Peyer's patch (tissue), 4 donors: ENCODE results near the gene VWA7. TPM values are rescaled to one million over a fixed set of nuclear protein-coding genes. Genes with fewer than 3 reads are reported as not detected.
"Not testable (repeated sequence)": the region's sequence is repeated elsewhere in the genome, so short reads cannot be mapped to it uniquely, and the experiment has no call there.

Source experiments
- DNase-seq, 3 donors: peaks; one replicate each; pipeline ENCODE4 v3.0.0-alpha.2; 2017 to 2019
- H3K27ac ChIP-seq, 4 donors: fragments of 200-600 bp; sonication (generic); one replicate each; pipeline ENCODE4 v1.5.1; 2016 to 2019
- H3K27me3 ChIP-seq, 2 donors: fragments of 200-600 bp; sonication (generic); one replicate each; pipeline ENCODE4 v1.5.1; 2019
- H3K36me3 ChIP-seq, 3 donors: fragments of 200-600 bp; sonication (generic); one replicate each; pipeline ENCODE4 v1.5.1; 2016 to 2019
- H3K4me1 ChIP-seq, 4 donors: fragments of 200-600 bp; sonication (generic); one replicate each; pipeline ENCODE4 v1.5.1; 2016 to 2019
- H3K4me3 ChIP-seq, 4 donors: fragments of 200-600 bp; sonication (generic); 1 replicate in 3 of 4; 2 replicates in 1 of 4; pipeline ENCODE4 v1.5.1; 2016 to 2019; ENCODE audit warnings: mild to moderate bottlenecking in 1 of 4
- H3K9me3 ChIP-seq, 4 donors: fragments of 200-600 bp; sonication (generic); one replicate each; pipeline ENCODE4 v1.5.1; 2016 to 2019; ENCODE audit warnings: mild to moderate bottlenecking in 1 of 4
- POLR2A ChIP-seq, 2 donors: fragments of 450-650 bp; IDR thresholded peaks; one replicate each; pipeline ENCODE4 v1.5.1; 2017; ENCODE audit warnings: antibody characterized with exemption in 2 of 2, mild to moderate bottlenecking in 2 of 2, moderate library complexity in 2 of 2
- total RNA-seq, 4 donors: library from RNA; depleted of rRNA; stranded (reverse); fragments of >200 nt; gene quantifications; one replicate each; pipeline ENCODE4 v1.1.0, GENCODE V29; 2016
- TF ChIP-seq, protein P1 (sequence below), 6 experiments: fragments of 450-650 bp in 4 of 6; fragments of 200-600 bp in 2 of 6; sonication (generic) in 1 of 6; IDR thresholded peaks; one replicate each; pipeline ENCODE4 v1.5.1; 2017 to 2019; ENCODE audit warnings: antibody characterized with exemption in 6 of 6, mild to moderate bottlenecking in 3 of 6, moderate library complexity in 1 of 6

Gene VWA7
- total RNA-seq, 4 donors from 2014 or later = 16.8 to 26.0 (median 19.7) TPM; not detected in 1

DNA sequence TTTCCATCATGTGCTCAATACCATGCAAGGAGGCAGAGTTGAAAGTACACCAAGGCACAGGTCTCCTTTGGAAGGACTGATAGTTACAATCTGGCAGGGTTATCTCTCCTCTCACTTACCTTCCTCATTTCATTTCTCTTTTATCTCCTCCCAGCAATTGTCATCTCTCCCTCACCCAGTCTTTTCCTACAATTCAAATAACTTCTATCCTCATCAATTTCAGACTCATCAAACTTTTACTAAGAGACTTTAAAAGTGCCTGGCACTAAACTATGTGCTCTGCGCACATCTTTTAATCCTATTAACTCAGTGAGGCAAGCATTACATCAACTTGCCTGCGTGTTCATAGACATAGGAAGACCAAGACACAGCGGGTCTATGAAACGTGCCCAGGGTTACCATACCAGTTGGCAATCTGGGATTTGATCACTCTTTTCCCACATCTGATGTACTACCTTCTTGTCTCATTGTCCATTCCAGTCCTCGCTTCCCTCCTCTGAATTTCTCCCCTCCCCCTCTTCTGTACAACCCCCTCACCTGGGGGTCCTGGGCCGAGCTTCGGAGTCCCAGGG is 17.3 kb upstream of the VWA7 start:
- H3K4me1 ChIP-seq = peaks cover 0 to 15% (median 9%) of the 10 kb centered on the region in 4 donors
- TF ChIP-seq POLR2A (IDR thresholded peaks at IDR 0.05) = no peak
- peaks cover 0 to 8% (median 0%) of the 10 kb centered on the region in 3 donors for H3K36me3 ChIP-seq
- peak overlapping the region; percentile 93 to 98 (median 97) for H3K27ac ChIP-seq
- no peaks in the 10 kb centered on the region for H3K27me3 ChIP-seq
- no peaks in the 10 kb centered on the region for H3K9me3 ChIP-seq
- H3K4me3 ChIP-seq = peak overlapping the region; percentile 89 to 98 (median 93)
- DNase-seq = no peak

DNA sequence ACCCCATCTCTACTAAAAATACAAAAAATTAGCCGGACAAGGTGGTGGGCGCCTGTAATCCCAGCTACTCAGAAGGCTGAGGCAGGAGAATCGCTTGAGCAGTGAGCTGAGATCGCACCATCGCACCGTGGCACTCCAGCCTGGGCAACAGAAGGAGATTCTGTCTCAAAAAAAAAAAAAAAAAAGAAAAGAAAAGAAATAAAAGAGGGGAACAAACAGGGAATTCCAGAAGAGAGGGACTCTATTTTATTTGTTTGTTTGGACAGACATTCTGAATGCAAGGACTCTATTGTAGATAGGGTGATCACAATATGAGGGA is 16.8 kb upstream of the VWA7 start:
- not testable (repeated sequence) for DNase-seq, H3K27me3 ChIP-seq, H3K36me3 ChIP-seq, H3K9me3 ChIP-seq
- Histone ChIP-seq H3K27ac (peak overlapping the region in 1 of 4 donors; percentile 98), H3K4me1 (peaks cover 0 to 15% (median 9%) of the 10 kb centered on the region in 4 donors), H3K4me3 (peak overlapping the region in 1 of 4 donors; percentile 89)

DNA sequence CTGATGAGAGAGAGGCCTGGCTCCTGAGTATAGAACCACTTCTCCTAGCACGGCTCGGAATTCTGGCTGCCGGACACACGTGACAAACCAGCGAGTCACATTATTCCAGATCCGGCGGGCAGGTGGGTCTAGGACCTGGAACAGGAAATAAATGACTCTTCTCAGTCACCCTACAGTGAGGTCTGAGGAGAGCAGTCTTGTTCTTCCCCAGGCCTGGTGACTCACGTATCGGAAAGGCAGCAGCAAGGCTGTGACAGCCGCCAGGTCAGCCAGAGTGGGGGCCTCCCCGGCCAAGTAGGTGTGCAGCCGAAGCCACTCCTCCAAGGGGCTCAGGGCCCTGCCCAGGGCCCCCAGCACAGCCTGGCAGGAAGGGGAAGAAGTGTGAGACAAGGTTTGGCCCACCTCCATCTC is 15.6 kb upstream of the VWA7 start:
- H3K9me3 ChIP-seq = no peaks in the 10 kb centered on the region
- peaks cover 0 to 15% (median 9%) of the 10 kb centered on the region in 4 donors for H3K4me1 ChIP-seq
- peaks cover 0 to 8% (median 0%) of the 10 kb centered on the region in 3 donors for H3K36me3 ChIP-seq
- H3K4me3 ChIP-seq = no peak overlapping the region
- peak overlapping the region in 1 of 4 donors; percentile 46 for H3K27ac ChIP-seq
- DNase-seq = no peak
- H3K27me3 ChIP-seq = no peaks in the 10 kb centered on the region
- TF ChIP-seq POLR2A (IDR thresholded peaks at IDR 0.05) = no peak
- TF ChIP-seq, protein P1, sequence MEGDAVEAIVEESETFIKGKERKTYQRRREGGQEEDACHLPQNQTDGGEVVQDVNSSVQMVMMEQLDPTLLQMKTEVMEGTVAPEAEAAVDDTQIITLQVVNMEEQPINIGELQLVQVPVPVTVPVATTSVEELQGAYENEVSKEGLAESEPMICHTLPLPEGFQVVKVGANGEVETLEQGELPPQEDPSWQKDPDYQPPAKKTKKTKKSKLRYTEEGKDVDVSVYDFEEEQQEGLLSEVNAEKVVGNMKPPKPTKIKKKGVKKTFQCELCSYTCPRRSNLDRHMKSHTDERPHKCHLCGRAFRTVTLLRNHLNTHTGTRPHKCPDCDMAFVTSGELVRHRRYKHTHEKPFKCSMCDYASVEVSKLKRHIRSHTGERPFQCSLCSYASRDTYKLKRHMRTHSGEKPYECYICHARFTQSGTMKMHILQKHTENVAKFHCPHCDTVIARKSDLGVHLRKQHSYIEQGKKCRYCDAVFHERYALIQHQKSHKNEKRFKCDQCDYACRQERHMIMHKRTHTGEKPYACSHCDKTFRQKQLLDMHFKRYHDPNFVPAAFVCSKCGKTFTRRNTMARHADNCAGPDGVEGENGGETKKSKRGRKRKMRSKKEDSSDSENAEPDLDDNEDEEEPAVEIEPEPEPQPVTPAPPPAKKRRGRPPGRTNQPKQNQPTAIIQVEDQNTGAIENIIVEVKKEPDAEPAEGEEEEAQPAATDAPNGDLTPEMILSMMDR (IDR thresholded peaks at IDR 0.05) = no peak

DNA sequence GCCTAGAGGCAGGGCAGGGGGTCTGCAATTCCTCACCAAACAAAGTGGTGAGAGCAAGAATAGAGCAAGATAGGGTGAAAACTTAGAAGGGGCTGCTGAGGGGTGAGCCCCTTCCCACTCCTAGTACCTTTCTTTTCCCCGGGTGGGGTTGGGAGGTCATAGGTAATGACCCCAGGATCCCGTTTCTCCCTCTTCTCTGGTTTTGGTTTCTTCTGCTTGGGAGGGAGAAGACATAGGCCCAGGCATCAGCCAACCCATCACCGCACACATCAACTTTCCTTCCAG is 14.9 kb upstream of the VWA7 start:
- peaks cover 0 to 8% (median 0%) of the 10 kb centered on the region in 3 donors for H3K36me3 ChIP-seq
- TF ChIP-seq, protein P1 (IDR thresholded peaks at IDR 0.05) = no peak
- TF ChIP-seq POLR2A (IDR thresholded peaks at IDR 0.05) = no peak
- H3K27me3 ChIP-seq = no peaks in the 10 kb centered on the region
- H3K4me3 ChIP-seq = no peak overlapping the region
- H3K27ac ChIP-seq = peak overlapping the region in 1 of 4 donors; percentile 46
- DNase-seq = no peak
- peaks cover 0 to 15% (median 9%) of the 10 kb centered on the region in 4 donors for H3K4me1 ChIP-seq
- H3K9me3 ChIP-seq = no peaks in the 10 kb centered on the region

DNA sequence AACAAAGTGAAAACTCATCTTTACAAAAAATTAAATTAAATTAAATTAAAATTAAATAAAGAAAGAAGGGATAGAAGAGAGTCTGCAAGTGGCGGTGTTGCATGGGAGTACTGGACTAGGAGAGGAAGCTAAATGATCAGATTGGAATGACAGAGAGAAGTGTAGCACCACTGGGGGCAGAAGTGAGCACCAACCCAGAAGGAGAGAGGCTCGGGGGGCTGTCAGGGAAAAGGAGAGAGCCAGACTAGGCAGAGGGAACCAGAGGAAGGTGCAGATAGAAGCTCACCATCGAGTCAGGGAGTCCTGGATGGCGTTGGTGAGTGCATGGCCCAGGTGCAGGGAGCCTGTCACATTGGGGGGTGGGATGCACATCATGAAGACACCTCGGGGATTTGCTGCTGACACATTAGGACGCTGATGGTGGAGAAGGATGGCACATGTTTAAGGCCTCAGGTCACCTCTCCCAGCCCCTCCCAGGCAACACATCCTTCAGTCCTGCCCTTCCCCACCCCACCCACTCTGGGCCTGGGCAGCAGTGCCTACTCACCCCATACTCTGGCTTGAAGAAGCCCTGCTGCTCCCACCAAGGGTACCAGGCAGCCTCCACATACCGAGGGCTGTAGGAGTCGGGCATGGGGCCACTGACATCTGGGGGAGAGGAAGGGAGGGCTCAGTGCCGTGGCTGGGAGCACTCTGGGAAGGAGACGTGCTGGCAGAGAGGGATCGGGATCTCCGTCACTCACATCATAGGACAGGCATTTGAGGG is 14.4 kb upstream of the VWA7 start:
- Histone ChIP-seq H3K9me3 (no peaks in the 10 kb centered on the region), H3K4me1 (peaks cover 0 to 15% (median 9%) of the 10 kb centered on the region in 4 donors), H3K27ac (peak overlapping the region in 1 of 4 donors; percentile 46), H3K36me3 (peaks cover 0 to 8% (median 0%) of the 10 kb centered on the region in 3 donors), H3K4me3 (no peak overlapping the region), H3K27me3 (no peaks in the 10 kb centered on the region)
- TF ChIP-seq, protein P1 (IDR thresholded peaks at IDR 0.05) = peak in 4 of 6 experiments; percentile 43 to 54 (median 48)
- TF ChIP-seq POLR2A (IDR thresholded peaks at IDR 0.05) = no peak
- DNase-seq = peak in 1 of 3 donors; percentile 50

DNA sequence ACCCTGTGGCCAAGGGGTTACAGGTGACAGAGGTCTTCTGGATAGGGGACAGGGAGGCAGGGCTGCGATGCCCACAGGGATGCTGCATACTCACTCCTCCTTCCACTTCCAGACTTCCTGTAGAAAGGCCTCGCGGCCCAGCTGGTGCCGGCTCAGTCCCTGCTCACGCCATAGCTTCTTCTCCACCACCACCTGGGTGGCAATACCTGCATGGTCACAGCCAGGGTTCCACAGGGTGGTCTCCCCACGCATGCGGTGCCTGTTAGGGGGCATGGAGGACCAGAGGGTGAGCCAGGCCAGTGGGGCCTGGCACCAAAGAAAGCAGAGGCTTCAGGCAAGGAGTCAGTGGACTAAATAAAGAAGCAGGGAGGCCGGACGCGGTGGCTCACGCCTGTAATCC is 8.3 kb upstream of the VWA7 start:
- Histone ChIP-seq H3K36me3 (peaks cover 0 to 56% (median 0%) of the 10 kb centered on the region in 3 donors), H3K4me3 (no peak overlapping the region), H3K9me3 (no peaks in the 10 kb centered on the region), H3K27ac (no peak overlapping the region), H3K4me1 (no peaks in the 10 kb centered on the region), H3K27me3 (no peaks in the 10 kb centered on the region)
- no peak for TF ChIP-seq POLR2A (IDR thresholded peaks at IDR 0.05)
- TF ChIP-seq, protein P1 (IDR thresholded peaks at IDR 0.05) = no peak
- no peak for DNase-seq
